HG03565 (cell line): Measurements from ENCODE around the gene PDE1C.

ENCODE experiments used
- ATAC-seq: cut with Tn5 transposase; IDR thresholded peaks from one replicate; pipeline ENCODE4 v1.9.1; 2021; ENCODE audit warnings: mild to moderate bottlenecking, moderate library complexity; ENCODE audit not compliant: unreplicated experiment

PDE1C gene

DNA sequence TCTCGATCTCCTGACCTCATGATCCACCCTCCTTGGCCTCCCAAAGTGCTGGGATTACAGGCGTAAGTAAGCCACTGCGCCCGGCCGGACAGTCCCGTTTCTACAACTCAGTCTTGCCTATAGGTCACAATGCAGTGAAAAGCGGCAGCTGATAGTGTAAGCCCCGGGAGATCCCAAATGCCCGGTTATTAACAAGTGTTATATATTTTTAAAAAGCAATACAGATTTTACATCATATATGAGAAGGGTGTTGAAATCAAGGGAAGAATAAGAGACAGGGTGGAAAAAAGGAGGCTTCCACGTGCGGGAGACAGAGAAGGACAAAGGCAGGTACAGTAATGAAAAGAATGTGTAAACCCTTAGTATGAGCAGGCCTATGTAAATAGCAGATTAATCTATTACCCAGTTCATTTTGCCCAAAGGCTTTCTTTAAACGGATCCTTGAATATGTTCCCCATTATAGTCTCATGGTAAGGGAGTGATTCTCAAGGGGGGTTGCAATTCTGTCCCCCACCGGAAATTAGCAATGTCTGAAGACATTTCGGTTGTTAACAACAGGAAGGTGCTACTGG, 170.8 kb downstream of the PDE1C start:
- no peak for ATAC-seq

- ATAC-seq: no peak
Observed at GRCh38 chr7:31896925-31897324, 173.3 kb downstream of the PDE1C start.

DNA sequence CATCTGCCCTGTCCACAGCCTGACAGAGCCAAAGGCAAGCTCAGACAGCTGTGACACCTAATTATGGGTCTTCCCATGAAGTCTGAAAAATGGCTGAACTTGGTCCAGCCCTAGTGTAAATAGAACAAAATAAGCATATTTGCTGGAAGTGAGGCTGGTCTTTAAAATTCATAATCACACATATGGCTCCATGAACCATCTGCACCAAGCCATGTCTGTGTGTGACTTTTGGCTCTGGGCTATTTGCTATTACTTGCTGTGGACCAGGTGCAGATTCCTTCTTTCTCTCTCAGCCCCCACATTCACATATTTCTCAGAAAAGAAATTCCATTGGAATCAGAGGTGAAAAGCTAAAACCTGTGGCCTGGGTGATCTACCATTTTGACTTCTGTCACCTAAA, 175.9 kb downstream of the PDE1C start:
- ATAC-seq: no peak

DNA sequence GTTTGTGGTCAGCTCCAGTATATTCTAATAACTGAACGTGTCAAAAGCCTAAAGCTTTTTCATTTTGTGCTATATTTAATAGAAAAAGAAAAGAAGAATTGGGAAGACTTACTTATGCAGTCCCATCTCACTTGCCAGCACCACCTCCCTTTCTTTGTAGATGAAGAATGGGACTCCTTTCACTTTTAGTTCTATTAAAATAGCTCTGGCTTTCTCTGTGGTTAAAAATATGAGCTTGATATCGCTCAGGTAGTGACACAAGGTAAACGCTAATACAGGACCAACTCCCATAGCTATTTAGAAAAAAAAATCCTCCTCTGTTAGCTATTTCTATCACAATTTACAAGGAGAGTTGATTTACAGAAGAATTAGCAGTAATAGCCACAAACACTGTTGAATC, 176.8 kb downstream of the PDE1C start:
- ATAC-seq: peak; percentile 23

DNA sequence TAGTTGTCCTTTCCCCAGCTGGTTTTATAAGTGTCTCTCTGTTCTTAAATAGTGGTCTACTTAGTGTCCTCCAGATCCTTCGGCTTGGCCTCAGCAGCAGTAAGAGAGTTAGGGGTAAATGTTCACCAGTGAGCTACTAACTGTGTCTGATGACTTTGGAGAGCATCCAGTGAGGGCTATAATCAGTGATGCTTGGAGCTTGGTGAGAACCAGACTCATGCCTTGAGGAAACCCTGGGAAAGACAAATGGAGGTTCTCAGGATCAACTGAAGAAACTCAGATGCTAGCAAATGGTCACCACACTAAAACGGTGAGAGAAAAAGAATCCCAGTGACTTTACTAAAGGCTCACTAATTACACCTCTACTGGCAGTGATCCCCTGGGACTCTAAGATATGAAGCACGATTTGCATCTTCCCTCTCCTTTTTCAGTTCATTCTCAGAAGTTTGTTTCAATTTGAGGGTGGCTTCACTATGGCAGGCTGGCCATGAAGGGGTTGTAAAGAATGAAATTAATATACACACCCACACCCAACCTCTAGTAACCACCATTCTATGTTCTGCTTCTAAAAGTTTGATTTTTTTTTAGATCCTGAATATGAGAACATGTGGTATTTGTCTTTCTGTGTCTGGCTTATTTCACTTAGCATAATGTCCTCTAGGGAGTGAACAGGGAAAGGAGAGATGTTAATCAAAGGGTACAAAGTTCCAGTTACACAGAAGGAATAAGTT, 177.9 kb downstream of the PDE1C start:
- peak; percentile 89 for ATAC-seq

DNA sequence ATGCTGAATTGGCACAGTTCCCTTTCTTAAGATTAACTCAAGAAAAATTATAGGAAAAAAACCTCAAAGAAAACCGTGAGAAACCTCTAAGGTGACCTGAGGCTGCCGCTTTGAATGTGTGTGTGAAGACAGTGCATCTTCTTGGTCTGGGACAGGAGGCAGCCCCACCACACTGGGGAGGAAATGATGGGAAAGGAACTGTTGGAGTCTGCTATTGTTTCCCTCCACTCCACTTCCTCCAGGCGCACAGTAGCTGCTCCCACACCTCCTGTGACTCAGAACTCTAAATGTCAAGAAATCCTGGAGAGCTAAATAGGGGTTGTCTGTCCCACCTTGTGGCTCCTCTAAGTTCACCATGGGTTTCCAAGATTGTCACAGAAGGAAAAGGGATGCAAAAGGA, 179.4 kb downstream of the PDE1C start:
- no peak for ATAC-seq

DNA sequence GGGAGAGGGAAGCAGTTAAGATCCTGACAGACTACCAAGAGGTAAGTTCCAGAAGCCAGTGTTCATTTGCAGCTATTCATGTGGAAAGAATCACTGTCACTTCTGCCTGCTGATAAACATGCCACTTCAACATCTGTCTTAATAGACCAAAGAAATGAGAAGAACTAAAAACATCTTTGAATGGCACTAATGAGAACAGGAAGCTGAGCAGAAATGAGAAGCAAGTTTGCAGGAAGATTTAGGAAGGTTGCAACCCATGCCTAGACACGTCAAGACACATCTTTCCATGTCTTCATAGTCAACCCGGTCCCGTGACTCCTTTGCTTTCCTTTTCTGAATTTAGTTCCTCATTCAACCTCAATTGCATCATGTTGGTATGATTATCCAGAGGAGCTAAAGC, 180.0 kb downstream of the PDE1C start:
- no peak for ATAC-seq

DNA sequence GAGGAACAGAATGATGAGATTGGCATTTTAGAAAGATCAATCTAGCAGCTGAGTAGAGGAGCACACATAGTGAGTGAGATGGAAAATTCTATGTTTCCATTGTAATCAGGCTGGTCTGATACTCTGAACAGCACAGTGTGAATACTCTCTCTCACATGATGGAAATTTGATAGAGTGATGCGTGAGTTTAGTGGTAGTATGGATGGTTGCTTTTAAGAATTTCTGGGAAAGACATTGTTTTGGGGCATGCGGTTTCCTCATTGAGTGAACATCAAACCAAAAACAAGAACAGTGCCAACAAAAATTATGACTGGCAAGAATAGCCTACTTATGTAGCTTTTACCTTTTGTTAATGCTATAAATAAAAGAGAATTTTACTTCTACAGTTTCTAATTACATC, 183.2 kb downstream of the PDE1C start:
- ATAC-seq: no peak

- no peak for ATAC-seq
Observed at GRCh38 chr7:31885171-31885570, 185.0 kb downstream of the PDE1C start.

- peak; percentile 89 for ATAC-seq
Observed at GRCh38 chr7:31883761-31884164, 186.4 kb downstream of the PDE1C start.

DNA sequence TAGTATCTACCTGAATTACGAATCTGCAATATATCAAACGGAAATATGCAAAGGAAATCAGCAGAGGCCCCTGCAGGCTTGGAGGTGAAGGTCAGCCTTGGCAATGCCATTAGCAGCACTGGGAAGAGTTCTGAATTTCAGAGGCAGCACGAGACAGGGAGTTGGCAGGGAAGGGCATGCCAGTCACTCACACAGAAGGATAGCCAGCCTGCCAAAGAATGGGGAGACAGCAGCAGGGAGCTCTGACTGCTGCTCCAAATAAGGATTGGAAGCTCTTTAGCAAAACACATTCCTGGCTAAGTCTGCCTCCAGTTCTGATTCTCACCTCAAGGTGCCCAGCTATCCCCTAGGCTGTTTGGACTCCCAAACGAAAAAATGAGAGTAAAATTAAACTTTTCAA, 188.0 kb downstream of the PDE1C start:
- no peak for ATAC-seq

- no peak for ATAC-seq
Observed at GRCh38 chr7:31878875-31879274, 191.3 kb downstream of the PDE1C start.

GRCh38 chr7:31875424-31875823, 194.8 kb downstream of the PDE1C start:
- ATAC-seq: no peak

- no peak for ATAC-seq
Observed at GRCh38 chr7:31874631-31875386, 195.4 kb downstream of the PDE1C start.

- peak; percentile 85 for ATAC-seq
Observed at GRCh38 chr7:31873816-31874597, 196.2 kb downstream of the PDE1C start.

DNA sequence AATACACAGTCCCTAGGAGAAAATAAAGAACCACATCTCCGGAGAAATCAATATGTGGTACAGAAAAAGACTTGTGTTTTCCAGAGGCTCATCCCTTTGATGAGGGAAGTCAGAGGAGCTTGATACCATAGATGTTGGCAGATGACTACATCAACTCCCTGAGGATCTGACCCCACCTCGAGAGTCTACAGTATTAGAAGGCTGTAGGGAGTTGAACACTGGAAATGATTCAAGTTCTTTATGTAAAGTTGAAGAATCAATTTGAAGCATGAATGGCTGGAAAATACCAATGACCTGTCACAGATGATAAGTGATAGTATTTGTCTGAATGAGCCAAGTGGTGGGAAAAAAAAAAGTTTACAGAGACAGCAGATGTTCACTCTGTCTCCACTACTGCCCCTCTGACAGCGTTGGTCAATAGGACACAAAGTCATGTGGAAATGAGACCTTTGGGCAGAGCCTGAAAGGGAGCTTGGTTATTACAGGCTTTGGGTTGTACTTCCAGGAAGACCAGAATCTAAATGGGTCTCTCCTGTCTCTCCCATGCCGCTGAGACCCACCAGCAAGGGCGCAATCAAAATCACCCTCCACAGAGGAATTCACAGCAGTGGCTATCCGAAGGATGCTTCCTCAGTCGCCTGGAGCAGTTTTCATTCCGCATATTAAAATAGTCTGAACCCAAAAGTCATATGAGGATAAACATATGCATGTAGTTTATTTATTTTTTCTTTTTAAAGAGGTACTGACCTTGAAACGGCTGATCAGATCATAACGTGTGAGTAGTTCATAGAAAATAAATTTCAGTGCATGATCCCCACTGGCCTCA, 197.4 kb downstream of the PDE1C start:
- ATAC-seq: no peak

GRCh38 chr7:31864646-31865045, 205.6 kb downstream of the PDE1C start:
- ATAC-seq: no peak

- no peak for ATAC-seq
Observed at GRCh38 chr7:31860925-31861324, 209.3 kb downstream of the PDE1C start.

- ATAC-seq: no peak
Observed at GRCh38 chr7:31858055-31858454, 212.2 kb downstream of the PDE1C start.

DNA sequence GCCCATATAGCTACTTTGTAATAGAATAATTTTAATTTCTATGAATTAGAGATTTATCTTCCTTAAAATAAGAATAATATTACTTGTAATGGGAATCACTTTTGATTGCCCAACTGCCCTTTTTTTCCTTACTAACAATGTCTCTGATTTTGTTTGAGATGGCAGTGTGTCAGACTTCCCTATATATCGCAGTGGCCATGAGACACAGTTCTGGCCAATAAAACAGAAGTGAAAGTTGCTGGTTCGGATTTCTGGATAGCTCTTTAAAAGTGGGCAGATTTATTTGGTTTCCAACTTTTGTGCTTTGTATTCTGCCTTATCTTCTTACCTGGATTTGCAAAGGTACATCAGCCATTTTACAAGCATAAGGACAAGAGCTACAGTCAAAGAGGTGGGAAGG, 213.0 kb downstream of the PDE1C start:
- no peak for ATAC-seq

DNA sequence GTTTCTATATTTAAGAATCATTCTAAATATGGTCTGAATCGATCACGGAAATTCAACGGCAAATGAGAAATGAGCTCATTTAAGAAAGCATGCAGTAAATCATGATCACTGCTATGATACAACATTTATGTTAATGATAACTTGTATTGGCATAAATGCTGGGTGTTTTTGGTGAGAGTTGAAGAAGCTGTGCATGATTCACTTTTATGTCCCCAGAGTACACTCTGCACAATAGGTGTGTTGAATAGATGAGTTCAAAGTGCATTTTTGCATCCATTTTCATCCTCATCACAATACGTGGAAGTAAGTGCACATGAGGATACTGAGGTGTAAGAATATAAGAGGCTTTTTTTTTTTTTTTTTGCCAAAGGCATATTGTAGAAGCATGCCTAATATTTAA, 213.9 kb downstream of the PDE1C start:
- ATAC-seq: no peak
